Hematopoietic multipotent progenitor cell treated with erythropoietin and hydrocortisone succinate and interleukin-3 and kit ligand, for 6 days (in vitro differentiated cells): ENCODE measurements around the gene GAK.
A peak's percentile ranks its signal among the peaks of the same experiment; 100 is the strongest.

Experiments used
- DNase-seq: peaks from one replicate; pipeline ENCODE4 v3.0.0-alpha.2; 2015

Gene GAK

DNA sequence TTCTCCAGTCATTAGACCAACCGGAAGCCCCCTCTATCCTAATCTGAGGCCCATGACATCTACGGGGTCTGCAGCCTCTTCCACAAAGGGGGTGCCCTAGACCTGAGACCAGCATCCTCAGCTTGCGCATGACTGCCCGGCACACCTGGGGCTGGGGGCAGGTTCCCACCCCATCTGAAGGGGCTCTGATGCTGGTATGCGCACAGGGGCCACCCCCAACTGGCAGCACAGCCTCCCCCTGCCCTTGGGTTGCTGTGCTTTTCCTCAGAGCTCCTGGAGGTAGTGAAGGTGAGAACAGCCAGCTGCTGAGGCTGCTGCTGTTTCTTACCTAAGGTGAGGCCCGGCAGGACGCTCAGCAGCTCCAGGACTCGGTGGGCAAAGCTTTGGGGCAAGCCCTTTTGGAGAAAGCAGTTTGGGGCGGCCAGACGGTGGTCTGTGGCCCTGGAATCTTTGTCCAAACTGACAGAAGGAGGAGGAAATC, 87.3 kb downstream of the GAK start:
- DNase-seq = no peak

DNA sequence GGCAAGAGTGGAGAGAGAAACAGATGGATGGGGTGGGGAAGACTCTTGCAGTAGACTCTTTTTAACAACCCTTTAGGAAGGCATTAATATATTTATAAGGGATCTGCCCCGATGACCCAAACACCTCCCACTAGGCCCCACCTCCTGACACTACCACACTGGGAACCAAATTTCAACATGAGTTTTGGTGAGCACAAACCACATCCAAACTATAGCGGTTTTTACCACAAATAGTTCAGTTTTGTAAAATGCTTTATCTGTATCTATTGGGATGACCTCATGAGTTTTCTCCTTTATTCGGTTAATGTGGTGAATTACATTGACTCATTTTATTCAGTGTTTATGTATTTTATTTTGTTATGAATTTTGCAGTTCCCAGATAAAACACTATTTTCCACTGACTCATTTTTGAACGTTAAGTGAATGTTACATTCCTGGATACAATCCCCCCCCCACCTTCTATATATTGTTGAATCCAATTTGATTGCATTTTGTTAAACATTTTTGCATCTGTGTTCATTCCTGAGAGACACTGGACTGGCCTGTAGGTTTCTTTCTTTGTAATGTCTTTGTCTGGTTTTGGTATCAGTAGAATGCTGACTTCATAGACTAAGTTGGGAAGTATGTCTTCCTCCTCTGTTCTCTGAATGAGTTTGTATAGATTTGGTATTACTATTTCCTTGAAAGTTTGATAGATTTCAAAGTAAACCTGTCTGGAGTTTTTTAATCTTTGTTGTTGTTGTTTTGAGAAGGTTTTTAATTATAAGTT, 92.3 kb downstream of the GAK start:
- no peak for DNase-seq

DNA sequence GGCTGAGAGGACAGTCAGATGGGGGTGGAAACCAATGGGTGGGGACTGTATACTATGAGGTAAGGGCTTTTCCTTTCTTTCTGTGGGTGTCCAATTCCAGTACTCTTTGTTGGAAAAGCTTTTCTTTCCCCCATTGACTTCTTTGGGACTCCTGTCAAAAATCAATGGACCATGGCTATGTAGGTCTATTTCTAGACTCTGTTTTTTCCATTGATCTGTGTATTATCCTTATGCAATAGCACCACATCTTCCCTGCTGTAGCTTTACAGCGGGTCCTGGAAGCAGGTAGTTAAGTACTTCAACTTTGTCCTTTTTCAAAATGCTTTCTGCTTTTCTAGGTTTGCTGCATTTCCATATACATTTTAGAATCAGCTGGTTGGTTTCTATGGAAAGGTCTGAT, 94.3 kb downstream of the GAK start:
- no peak for DNase-seq

DNA sequence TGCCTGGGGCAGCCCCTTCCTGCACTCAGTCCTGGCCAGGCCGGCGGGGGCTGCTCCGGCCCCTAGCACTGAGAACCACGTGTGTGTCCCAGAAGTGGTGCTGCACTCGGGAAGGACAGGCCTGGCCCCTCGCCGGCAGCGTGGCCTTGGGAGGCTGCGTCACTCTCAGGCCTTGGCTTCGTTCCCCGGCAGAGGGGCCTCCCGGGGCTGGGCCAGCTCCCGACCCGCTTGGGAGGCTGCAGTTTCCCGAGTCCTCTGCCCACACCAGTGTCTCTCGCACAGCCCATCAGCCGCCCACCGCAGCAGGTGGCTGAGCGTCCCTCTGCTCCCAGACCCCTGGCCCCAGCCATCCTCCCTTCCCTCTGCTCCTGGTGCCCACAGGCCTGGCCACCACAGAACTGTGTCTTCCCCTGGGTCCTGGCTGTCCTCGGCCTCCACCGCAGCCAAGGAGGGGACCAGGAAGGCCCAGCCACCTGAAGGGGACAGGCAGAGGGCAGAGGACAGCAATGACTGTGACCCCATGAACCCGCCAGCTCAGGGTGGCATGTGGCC, 95.3 kb downstream of the GAK start:
- no peak for DNase-seq

DNA sequence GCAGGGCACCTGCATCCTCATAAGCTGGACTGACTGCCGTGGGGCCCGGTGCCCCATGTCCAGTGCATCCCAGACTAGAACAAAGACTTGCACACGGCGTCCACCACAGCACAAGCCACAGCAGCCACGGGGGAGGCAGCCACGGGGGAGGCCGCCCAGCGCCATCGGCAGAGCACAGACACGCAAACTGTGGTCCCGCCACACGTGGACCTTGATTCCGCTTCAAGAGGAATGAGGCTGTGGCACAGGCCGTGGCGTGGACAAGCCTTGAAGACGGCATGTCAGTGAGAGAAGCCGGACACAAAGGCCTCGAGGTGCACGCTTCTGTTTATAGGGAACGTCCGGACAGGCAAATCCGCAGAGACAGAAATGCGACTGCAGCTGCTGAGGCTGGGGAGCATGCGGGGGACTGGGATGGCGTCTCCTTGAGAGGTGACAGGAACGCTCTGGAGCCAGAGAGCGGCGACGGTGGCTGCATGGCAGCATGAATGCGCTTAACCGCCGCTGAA, 96.1 kb downstream of the GAK start:
- DNase-seq = no peak

DNA sequence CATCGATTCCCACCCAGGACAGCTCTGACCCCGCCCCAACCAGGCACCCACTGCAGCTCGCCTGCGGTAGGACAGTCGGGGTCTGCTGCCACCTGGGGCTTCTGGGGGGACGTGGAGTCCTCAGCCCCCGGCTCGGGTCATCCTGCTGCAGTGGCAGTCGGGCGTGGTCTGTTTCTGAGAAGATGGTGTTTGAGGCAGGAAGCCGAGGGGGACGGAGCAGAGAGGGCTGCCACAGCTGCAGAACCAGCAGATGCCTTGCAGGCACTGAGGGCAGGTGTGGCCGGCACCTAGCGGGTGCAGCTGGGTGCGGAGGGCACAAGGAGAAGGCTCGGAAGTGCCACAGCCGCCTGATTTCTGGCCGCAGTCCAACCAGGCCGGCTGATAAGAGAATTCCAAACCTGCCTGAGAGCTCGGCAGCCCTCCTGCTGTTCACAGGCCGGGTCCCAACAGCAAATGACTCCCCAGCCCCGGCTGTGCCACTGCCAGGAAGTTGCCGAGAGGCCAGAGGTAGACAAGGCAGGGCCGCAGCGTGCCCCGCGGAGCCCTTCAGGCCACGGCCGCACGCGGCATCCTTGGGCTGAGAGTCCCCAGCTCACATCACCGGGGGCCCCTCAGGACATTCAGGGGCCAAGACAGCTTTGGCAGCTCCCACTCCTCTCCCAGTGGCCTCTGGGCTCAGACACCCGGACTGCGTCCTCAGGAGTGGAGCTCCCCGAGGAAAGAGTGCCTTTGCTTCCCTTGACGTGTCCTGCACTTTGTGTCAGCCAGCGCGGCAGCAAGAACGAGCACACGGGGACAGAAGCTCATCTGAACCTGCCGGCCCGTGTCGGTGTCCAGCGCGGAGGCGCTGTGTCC, 96.7 kb downstream of the GAK start:
- no peak for DNase-seq

DNA sequence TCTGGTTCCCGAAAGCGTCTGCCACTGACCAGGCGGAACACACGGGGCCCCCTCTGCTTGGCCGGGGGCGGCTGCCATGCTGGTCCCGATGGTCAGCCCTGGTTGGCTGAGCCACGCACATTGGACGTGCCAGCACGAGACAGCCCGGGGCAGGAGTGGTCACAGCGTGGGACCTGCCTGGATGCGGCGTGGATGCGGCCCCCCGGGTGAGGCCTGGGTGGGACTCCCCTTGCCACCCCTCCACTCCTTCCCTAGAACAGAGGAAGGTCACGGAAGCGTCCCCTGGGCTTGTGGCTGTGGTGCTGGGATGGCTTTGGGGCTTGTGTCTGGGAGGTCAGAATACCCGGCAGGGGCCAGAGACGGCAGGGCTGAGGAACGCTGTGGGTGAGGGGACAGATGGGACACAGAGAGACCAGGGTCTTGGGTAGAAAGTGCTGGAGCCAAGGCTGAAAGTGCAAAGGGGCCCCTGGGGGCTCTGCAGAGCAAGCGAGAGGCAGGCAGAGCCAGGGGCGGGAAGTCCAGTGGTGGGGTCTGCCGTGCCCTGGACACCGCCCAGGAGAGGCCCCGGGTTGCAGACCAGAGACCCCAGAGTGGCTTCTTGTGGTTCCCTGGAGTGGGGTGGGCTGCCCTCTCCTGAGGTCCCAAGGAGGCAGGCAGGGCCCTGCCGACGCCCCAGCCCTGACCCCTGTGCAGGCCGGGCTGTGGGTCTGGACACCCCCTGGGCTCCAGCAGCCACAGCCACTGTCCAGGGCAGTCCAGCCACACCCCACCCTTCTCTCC, 97.6 kb downstream of the GAK start:
- DNase-seq = no peak

DNA sequence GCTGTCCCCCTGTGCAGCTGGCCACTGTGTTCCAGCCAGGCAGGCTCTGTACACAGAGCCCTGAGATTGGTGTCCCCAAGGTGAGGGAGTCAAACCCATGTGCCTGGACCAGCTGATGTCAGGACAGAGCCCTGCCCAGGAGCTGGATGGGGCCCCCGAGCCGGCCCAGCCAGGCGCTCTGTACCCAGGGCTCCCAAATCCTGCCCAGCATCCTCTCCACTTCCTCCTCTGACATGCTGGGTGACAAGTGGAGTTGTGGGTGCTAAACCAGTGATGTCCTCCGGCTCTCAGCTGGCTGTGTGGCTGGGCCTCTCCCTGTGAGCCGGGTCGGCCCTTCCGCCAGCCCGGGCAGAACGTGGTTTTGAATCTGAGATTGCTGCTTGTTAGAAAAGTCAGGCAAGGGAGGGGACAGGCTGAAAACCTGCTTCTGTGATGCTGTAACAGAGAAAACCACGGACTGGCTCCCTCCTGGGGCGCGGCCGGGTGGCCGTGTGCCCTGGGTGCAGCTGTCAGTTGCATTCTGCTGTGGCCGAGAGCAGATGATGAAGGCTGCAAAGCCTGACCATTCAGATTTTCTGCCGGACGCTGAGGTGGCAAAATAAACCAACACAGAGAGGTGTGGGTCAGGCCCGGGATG, 98.3 kb downstream of the GAK start:
- no peak for DNase-seq

DNA sequence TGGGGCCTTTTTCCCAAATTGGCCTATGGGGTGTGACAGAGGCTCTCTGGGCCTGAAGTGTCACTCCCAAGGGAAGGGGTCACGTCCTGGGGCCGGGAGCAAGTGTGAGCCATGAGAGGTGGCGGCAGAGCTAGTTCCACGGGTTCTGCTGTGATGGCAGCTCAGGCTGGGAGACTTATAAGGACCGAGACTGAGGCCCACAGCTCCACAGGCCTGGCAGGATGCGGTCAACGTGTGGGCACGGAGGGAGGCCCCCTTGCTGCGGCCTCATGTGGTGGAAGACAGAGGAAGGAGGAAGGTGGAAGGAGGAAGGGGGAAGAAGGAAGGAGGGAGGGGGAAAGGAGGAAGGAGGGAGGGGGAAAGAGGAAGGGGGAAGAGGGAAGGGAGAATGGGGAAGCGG, 99.0 kb downstream of the GAK start:
- DNase-seq = peak; percentile 13

DNA sequence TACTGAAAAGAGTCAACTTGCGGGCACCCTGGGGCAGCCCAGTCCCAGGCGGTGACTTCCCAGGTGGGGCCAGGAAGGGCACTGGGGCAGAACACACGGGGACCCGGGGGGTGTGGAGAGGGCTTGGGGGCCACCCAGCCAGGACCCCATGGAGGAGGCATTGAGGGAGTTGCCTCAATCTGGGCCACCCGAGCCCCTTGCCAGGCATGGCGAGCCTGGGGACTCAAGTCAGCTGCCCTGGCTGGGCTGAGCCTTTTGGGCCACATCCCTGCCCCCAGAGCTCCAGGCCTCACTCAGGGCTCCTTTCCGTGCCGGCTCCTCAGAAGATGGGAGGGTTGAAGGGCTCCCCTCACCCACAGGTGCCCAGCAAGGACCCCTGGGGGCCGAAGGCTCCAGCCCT, 99.6 kb downstream of the GAK start:
- DNase-seq = no peak

DNA sequence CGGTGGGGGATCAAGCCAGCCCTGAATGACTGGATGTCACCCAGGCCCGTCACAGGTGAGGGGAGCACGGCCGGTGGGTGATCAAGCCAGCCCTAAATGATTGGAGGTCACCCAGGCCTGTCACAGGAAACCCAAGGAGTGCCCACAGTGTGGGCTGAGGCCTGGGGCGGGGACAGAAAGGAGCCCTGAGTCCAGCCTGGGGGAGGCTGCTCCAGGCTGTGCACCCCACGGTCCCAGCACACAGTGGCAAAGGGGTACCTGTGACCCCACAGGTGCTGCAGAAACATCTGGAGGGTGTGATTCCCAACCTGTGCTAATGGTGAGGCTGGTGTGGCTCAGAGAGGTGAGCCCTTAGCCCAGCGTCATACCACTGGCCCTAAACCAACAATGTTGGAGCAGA, 100.0 kb downstream of the GAK start:
- DNase-seq = no peak

DNA sequence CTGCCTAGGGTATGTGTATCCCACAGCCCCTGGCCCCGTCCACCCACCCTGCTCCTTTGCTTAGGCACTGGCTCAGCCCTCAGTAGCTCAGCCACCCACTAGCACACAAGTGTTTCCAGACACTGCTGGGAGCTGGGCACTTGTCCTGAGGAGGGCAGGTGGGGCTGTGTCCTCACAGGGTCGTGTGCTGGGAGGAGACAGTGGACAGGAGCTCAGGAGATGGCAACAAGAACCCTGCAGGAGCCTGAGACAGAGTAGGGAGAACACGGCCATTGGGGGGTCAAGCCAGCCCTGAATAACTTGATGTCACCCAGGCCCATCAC, 100.7 kb downstream of the GAK start:
- DNase-seq = no peak

DNA sequence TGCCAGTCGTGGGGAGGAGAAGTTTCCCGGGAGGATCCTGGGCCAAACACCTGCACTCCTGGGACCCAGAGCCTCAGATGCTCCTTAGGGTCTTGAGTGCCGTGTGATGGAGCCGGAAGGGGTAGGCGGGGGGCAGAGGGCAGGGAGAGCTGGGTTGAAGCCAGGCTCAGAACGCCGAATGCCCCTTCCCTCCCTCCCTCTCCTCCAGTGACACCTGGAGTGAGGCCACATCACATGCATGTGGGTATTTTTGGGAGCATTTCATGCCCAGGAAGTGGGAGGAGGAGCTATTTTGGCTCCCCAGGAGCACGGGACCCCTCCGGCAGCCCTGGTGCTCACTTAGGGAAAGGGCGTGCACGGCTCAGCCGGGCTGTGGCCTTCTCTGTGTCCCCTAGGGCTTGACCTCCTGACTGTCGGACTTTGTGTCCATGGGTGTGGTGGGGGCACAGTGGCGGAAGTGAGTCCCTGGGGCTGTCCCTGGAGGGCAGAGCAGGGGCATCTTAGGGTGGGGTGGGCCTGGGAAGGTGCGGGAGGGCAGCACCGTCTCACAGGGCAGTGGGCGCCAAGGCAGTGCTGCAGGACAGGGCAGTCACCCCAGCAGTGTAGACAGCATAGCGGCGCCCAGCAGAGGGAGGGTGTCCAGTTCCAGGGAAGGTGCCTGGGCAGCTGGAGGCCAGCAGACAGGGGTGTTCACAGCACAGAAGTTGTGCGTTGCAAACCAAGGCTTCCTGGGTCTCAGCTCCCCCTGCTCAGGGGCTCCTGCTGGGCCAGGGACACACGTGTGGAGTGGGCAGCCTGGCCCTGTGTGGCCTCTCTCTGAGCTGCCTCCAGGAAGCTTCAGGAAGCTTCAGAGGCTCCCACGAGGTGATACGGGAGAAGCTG, 101.3 kb downstream of the GAK start:
- no peak for DNase-seq

DNA sequence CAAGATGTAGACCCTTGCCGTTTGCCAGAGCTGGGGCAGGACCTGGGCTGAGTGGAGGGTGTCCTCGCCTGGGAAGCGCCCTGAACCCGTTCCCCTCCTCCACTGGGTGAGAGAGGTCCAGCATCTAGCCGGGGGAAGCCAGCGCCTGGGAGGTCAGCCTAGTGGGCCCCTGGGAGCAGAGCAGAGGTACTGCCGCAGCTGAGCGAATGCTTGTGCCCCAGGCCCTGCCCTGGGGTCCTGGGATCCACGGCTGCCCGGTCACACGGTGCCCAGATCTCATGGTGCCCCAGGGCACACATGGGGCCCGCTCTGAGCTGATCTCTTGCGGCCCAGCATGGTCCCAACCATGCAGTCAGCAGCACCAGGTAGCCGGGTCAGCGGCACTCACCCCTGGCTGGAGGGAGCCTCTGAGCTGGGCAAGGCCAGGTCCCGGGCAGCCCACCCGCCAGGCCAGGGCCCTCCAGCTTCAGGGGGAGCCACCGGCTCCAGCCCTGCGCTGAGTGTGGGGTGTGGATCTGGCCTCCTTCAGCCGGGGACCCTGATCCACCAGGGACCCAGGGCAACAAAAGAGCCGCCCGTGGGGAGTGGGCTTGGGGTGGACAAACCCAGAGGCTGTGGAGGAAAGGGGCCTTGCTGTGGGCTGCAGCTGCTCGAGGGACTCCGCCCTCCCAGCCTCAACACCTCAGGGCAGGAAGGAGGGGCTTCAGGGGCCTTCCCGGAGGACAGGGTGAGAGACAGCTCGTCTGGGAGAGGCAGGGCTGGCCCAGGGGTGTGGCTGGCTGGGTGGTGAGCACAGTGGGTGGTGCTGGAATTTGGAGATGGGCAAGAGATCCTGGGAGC, 102.1 kb downstream of the GAK start:
- DNase-seq = no peak

DNA sequence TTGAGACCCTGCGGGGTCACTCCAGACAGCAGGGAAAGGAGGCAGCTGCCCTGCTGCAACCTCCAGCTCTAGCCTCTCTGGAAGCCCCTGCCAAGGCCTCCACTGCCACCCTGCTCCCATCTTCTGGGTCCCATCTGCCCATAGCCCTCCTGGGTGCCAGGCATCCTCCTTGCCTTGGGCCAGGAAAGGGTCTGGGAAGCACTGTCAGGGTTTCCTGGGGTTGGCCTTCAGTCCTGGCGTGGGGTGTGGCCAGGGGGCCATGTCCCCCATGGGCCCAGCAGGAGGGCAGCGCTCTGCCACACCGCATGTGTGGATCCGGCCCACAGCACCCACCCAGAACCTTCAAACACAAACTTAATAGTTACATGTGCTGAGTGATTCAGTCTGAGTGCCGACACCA, 102.8 kb downstream of the GAK start:
- no peak for DNase-seq

DNA sequence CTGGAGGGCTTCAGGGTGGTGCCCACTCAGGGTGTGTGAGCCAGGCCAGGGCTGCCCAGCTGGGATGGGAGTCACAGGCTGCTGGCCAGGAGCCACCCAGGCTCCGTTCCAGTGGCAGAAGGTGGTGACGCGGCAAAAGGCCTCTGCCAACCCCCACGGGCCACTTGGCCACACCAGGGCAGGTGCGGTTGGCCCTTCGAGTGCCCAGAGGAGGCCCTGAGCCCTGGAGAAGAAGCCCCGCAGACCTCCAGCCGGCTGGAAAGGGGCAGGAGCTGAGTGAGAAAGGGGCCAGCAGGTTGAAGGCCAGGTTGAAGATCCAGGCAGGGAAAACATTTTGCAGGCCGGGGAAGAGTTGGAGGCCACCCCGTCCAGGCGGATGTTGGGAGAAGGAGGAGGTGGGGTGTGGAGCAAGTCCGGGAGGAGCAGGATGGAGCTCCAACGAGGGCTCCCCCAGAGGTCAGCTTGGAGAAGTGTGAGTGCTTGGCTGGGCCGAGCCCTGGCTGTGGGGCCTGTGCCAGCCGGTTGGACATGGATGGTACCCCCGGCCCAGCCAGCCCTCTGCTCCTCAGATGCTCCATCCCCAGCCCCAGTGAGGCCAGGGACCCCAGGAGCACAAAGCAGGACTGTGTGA, 103.4 kb downstream of the GAK start:
- peak; percentile 20 for DNase-seq

DNA sequence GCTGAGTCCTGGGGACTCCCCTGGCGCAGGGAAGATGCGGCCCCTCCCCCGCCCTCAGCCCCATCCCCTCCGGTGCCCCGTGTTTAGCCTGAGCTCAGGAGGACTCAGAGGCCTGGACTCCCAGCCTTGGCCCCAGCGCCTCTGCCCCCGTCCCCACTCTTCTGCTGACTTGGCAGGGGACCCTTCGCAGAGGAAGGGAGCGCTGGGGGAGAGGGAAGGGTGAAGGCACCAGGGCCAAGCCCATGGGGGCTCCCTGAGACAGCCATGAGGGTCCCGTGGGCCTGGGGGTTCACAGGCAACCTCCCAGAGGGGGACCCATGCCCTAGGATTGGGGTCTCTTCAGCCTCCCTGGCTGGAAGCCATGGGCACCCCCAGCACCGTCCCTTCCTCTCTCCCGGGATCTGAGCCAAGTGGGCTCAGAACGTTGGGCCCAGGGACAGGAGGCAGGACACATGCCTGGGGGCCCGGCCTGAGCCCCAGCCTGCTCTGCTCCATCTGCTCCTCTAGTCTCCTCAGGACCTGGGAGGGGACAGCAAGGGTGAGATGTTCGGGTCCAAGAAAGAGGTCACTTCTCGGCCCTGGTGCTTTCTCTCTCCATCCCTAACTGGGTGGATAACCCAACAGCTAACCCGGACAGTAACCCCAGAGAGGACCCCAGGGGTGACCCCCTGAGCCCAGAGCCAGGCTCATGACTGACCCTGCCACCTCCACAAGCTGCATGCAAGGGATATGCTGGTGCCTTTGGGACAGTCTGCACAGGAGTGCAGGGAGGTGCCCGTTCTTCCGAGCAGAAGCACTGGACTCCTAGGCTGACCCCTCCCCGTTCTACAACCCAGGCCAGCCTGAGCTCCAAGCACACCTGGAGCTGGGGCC, 104.7 kb downstream of the GAK start:
- DNase-seq = peak; percentile 18

DNA sequence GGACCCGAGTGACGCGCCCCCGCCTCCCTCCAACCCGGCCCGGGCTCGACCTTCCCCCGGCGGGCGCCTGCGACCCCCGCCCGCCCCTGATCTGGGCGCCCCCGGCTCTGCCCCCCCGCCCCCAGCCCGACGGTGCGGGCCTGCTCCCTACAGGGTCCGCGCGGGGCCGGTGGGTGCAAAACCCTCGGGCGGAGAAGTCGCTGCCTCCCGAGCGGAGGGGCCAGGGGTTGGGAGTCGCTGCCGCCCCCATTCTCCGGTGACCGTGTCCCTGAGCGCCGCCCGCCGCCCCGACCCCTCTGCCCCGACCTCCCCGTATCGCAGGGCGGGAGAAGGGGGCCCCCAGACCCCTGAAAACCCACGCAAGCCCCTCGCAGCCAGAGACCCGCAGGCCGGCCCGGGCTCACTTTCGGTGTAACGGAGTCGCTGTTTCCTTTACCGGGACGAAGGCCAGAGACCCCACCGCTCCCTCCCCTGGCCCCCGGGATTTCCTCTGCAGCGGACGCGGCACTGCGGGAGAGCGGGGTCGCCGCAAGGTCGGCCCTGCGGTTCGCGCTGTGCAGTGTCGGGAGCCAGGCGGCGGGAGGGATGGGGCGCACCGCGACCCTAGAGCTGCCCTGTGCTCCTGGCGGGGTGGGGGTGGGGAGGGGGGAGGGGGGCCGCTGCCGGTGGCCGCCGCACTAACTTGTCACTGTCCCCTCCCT, 105.5 kb downstream of the GAK start:
- no peak for DNase-seq
